Liver (tissue), 9 donors: ENCODE measurements around the gene AVL9. TPM values are rescaled to one million over a fixed set of nuclear protein-coding genes. Genes with fewer than 3 reads are reported as not detected.

Experiments
- DNase-seq: peaks from one replicate; pipeline ENCODE4 v3.0.0-alpha.2; 2017; ENCODE audit warnings: low spot score
- H3K27ac ChIP-seq, 2 donors: one replicate each; pipeline ENCODE4 v1.7.0; 2013; ENCODE audit warnings: inconsistent platforms in 2 of 2, low read length in 2 of 2, control low read depth in 1 of 2, low read depth in 1 of 2, mild to moderate bottlenecking in 1 of 2
- H3K27me3 ChIP-seq, 4 donors: one replicate each; pipeline versions ENCODE4 v1.6.1 to v1.7.0; 2013; ENCODE audit warnings: low read length in 3 of 4, inconsistent platforms in 1 of 4, mild to moderate bottlenecking in 1 of 4, moderate library complexity in 1 of 4; ENCODE audit not compliant: control insufficient read depth in 4 of 4, insufficient read depth in 4 of 4
- H3K36me3 ChIP-seq, 4 donors: one replicate each; pipeline versions ENCODE4 v1.6.1 to v1.7.0; 2013; ENCODE audit warnings: low read length in 3 of 4, mild to moderate bottlenecking in 3 of 4, low read depth in 1 of 4, moderate library complexity in 1 of 4; ENCODE audit not compliant: control insufficient read depth in 4 of 4, insufficient read depth in 3 of 4
- H3K4me1 ChIP-seq, 4 donors: one replicate each; pipeline versions ENCODE4 v1.6.1 to v1.7.0; 2013; ENCODE audit warnings: low read length in 3 of 4, mild to moderate bottlenecking in 3 of 4, moderate library complexity in 1 of 4; ENCODE audit not compliant: control insufficient read depth in 4 of 4, insufficient read depth in 4 of 4
- H3K4me3 ChIP-seq, 3 donors: one replicate each; pipeline versions ENCODE4 v1.6.1 to v1.7.0; 2013; ENCODE audit warnings: low read length in 3 of 3, control low read depth in 1 of 3, low read depth in 1 of 3, mild to moderate bottlenecking in 1 of 3
- H3K9ac ChIP-seq, 2 donors: one replicate each; pipeline ENCODE4 v1.7.0; 2013; ENCODE audit warnings: low read length in 2 of 2, mild to moderate bottlenecking in 2 of 2, moderate library complexity in 2 of 2, control low read depth in 1 of 2, low read depth in 1 of 2
- H3K9me3 ChIP-seq, 4 donors: one replicate each; pipeline versions ENCODE4 v1.6.1 to v1.7.0; 2013; ENCODE audit warnings: low read length in 3 of 4; ENCODE audit not compliant: control insufficient read depth in 4 of 4
- CTCF ChIP-seq: fragments of 150-350 bp; IDR thresholded peaks from 2 replicates; pipeline ENCODE4 v1.5.1; 2017; ENCODE audit warnings: improper control_type of control experiment, low read depth, low read length; ENCODE audit not compliant: missing input control
- EGR1 ChIP-seq, 2 donors: IDR thresholded peaks; 2 replicates each; pipeline ENCODE4 v1.6.1; 2016 to 2018; ENCODE audit warnings: antibody characterized with exemption in 2 of 2, low read depth in 2 of 2
- FOXA1 ChIP-seq: IDR thresholded peaks from 2 replicates; pipeline ENCODE4 v1.6.1; 2016; ENCODE audit warnings: antibody characterized with exemption
- FOXA2 ChIP-seq: IDR thresholded peaks from 2 replicates; pipeline ENCODE4 v1.6.1; 2016; ENCODE audit warnings: antibody characterized with exemption
- GABPA ChIP-seq, 2 donors: IDR thresholded peaks in 1 of 2; conservative IDR thresholded peaks in 1 of 2; 2 replicates each; pipeline ENCODE4 v1.6.1; 2016; ENCODE audit warnings: antibody characterized with exemption in 2 of 2, mild to moderate bottlenecking in 1 of 2, moderate library complexity in 1 of 2
- HNF4A ChIP-seq, 2 donors: conservative IDR thresholded peaks; 2 replicates each; pipeline ENCODE4 v1.6.1; 2016; ENCODE audit warnings: antibody characterized with exemption in 2 of 2, mild to moderate bottlenecking in 2 of 2
- HNF4G ChIP-seq: IDR thresholded peaks from 2 replicates; pipeline ENCODE4 v1.6.1; 2016; ENCODE audit warnings: antibody characterized with exemption
- JUND ChIP-seq, 2 donors: IDR thresholded peaks; 2 replicates each; pipeline ENCODE4 v1.6.1; 2016; ENCODE audit warnings: antibody characterized with exemption in 2 of 2
- RAD21 ChIP-seq, 2 donors: IDR thresholded peaks; 2 replicates each; pipeline ENCODE4 v1.6.1; 2016; ENCODE audit warnings: antibody characterized with exemption in 2 of 2, mild to moderate bottlenecking in 2 of 2
- REST ChIP-seq: IDR thresholded peaks from 2 replicates; pipeline ENCODE4 v1.6.1; 2016; ENCODE audit warnings: antibody characterized with exemption, mild to moderate bottlenecking
- RXRA ChIP-seq, 2 donors: IDR thresholded peaks; 2 replicates each; pipeline ENCODE4 v1.6.1; 2017 to 2018; ENCODE audit warnings: antibody characterized with exemption in 2 of 2, mild to moderate bottlenecking in 1 of 2
- SP1 ChIP-seq: IDR thresholded peaks from 2 replicates; pipeline ENCODE4 v1.6.1; 2018; ENCODE audit warnings: antibody characterized with exemption, mild to moderate bottlenecking
- YY1 ChIP-seq: IDR thresholded peaks from 2 replicates; pipeline ENCODE4 v1.6.1; 2016; ENCODE audit warnings: antibody characterized with exemption, mild to moderate bottlenecking
- ZBTB33 ChIP-seq: IDR thresholded peaks from 2 replicates; pipeline ENCODE4 v1.6.1; 2016; ENCODE audit warnings: antibody characterized with exemption
- WGBS: extraction: QIAGEN DNeasy Blood & Tissue Kit; methylation state at CpG from one replicate; pipeline ENCODE4 v1.1.7; 2013; 5-methylcytosine and 5-hydroxymethylcytosine counted together
- polyA plus RNA-seq, 2 donors: library from polyadenylated mRNA; stranded (reverse) in 1 of 2; unstranded in 1 of 2; fragments of 200-250 nt in 1 of 2; fragments of >200 nt in 1 of 2; fragmentation: Nextera tagmentation in 1 of 2; extraction: Ambion mirVana in 1 of 2; gene quantifications; one replicate each; pipeline versions ENCODE4 v1.2.1 to v1.2.3, GENCODE V29; 2013 to 2015
- total RNA-seq, 2 donors: library from RNA; depleted of rRNA; stranded (reverse); fragments of >200 nt; gene quantifications; one replicate each; pipeline ENCODE4 v1.2.3, GENCODE V29; 2014
- TF ChIP-seq, protein P1 (sequence below): IDR thresholded peaks from 2 replicates; pipeline ENCODE4 v1.6.1; 2016; ENCODE audit warnings: antibody characterized with exemption
- donor health status: healthy.
- donor health status: healthy.
- donor health status: healthy.
- donor health status: healthy.
- donor health status: healthy.

AVL9 gene
- total and polyA plus RNA-seq, 4 donors: 5.5 to 18.5 (median 11.6) TPM

DNA sequence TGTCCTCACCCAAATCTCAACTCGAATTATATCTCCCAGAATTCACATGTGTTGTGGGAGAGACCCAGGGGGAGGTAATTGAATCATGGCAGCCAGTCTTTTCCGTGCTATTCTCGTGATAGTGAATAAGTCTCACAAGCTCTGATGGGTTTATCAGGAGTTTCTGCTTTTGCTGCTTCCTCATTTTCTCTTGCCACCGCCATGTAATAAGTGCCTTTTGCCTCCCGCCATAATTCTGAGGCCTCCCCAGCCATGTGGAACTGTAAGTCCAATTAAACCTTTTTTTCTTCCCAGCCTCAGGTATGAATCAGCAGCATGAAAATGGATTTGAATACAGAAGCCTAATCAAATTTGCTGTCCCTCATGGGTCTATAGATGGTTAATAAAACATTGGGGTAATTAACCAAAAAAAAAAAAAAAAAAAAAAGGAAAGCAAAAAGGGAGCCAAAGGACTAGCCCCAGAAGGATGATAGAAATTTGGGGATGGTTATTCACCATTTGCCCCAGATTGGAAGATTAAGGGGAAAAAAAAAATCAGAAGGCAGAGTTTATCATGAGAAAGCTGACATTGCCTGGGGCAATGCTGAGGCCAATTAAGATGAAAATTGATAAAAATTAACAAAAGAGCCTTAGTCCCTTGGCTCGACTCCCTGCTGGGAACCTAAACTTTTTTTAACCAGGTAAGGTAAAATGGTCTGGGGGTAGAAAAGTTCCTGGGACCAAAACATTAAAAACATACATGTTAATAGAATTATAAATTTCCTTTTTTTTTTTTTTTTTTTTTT, 27.6 kb downstream of the AVL9 start:
- TF ChIP-seq REST (no peak), RXRA (IDR thresholded peaks at IDR 0.05) (no peak), EGR1 (IDR thresholded peaks at IDR 0.05; ENCODE audit: low read depth in 2 of 2) (no peak), YY1 (no peak), ZBTB33 (no peak), RAD21 (IDR thresholded peaks at IDR 0.05) (no peak), FOXA1 (no peak), FOXA2 (no peak)
- TF ChIP-seq, protein P1, sequence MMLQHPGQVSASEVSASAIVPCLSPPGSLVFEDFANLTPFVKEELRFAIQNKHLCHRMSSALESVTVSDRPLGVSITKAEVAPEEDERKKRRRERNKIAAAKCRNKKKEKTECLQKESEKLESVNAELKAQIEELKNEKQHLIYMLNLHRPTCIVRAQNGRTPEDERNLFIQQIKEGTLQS: no peak
- 98% methylated on average over 6 of the region's 6 CpGs for WGBS

GRCh38 chr7:32524631-32525030, 29.3 kb downstream of the AVL9 start:
- TF ChIP-seq JUND (IDR thresholded peaks at IDR 0.05) (no peak), ZBTB33 (no peak), HNF4A (conservative IDR thresholded peaks at IDR 0.05) (no peak), FOXA2 (no peak), CTCF (no peak), SP1 (no peak), GABPA (IDR thresholded peaks at IDR 0.05 in 1 of 2, conservative IDR thresholded peaks at IDR 0.05 in 1 of 2) (no peak), HNF4G (no peak)

More for the DNA sequence above, 27.6 kb downstream of the AVL9 start:
- no peak overlapping the region for H3K27ac ChIP-seq
- H3K36me3 ChIP-seq: peaks cover 0 to 2% (median 0%) of the 10 kb centered on the region in 4 donors
- H3K9me3 ChIP-seq: peaks cover 0 to 3% (median 0%) of the 10 kb centered on the region in 4 donors
- no peaks in the 10 kb centered on the region for H3K4me1 ChIP-seq
- H3K9ac ChIP-seq: no peak overlapping the region
- DNase-seq: no peak
- no peak overlapping the region for H3K4me3 ChIP-seq
- H3K27me3 ChIP-seq: no peaks in the 10 kb centered on the region

More at GRCh38 chr7:32524631-32525030, 29.3 kb downstream of the AVL9 start:
- peaks cover 0 to 2% (median 0%) of the 10 kb centered on the region in 4 donors for H3K36me3 ChIP-seq
- no peak overlapping the region for H3K9ac ChIP-seq
- H3K27ac ChIP-seq: no peak overlapping the region
- H3K4me3 ChIP-seq: no peak overlapping the region
- no peak for DNase-seq
- H3K9me3 ChIP-seq: peaks cover 0 to 2% (median 0%) of the 10 kb centered on the region in 4 donors
- H3K4me1 ChIP-seq: no peaks in the 10 kb centered on the region
- no peaks in the 10 kb centered on the region for H3K27me3 ChIP-seq
